Glutamatergic neuron (in vitro differentiated cells): ENCODE data around the gene ACOXL. TPM values are rescaled to one million over a fixed set of nuclear protein-coding genes. Genes with fewer than 3 reads are reported as not detected.

Experiments
- DNase-seq: peaks from one replicate; pipeline ENCODE4 v3.0.0; 2022
- H3K27ac Mint-ChIP-seq: one replicate; pipeline ENCODE4 v1.8.0; 2020; ENCODE audit warnings: mild to moderate bottlenecking, mixed read lengths, inconsistent platforms; ENCODE audit not compliant: unreplicated experiment
- H3K27me3 Mint-ChIP-seq: one replicate; pipeline ENCODE4 v1.8.0; 2020; ENCODE audit warnings: mild to moderate bottlenecking, moderate library complexity, mixed read lengths, inconsistent platforms; ENCODE audit not compliant: unreplicated experiment
- H3K36me3 Mint-ChIP-seq: one replicate; pipeline ENCODE4 v1.8.0; 2020; ENCODE audit warnings: mild to moderate bottlenecking, mixed read lengths, inconsistent platforms; ENCODE audit not compliant: unreplicated experiment
- H3K4me1 Mint-ChIP-seq: one replicate; pipeline ENCODE4 v1.8.0; 2020; ENCODE audit warnings: mild to moderate bottlenecking, low read depth, mixed read lengths, inconsistent platforms; ENCODE audit not compliant: unreplicated experiment
- H3K4me3 Mint-ChIP-seq: one replicate; pipeline ENCODE4 v1.8.0; 2020; ENCODE audit warnings: mild to moderate bottlenecking, mixed read lengths, inconsistent platforms; ENCODE audit not compliant: unreplicated experiment
- H3K9me3 Mint-ChIP-seq: one replicate; pipeline ENCODE4 v1.8.0; 2020; ENCODE audit warnings: mild to moderate bottlenecking, moderate library complexity, mixed read lengths, inconsistent platforms; ENCODE audit not compliant: unreplicated experiment
- CTCF ChIP-seq: fragments of 200-600 bp; sonication (generic); IDR thresholded peaks from one replicate; pipeline ENCODE4 v1.5.0; 2021; ENCODE audit not compliant: partially characterized antibody, unreplicated experiment
- total RNA-seq: library from RNA; stranded (reverse); fragmentation: NEBNext Ultra II Directional; extraction: Animal tissue kit (Norgen Biotek cat#: 25700); gene quantifications from one replicate; pipeline ENCODE4 v1.2.1, GENCODE V29; 2021; ENCODE audit not compliant: unreplicated experiment

Gene ACOXL
- total RNA-seq, 1 donor from 2014 or later = 1.4 TPM

GRCh38 chr2:110888411-110888810 lies 156.0 kb downstream of the ACOXL start:
- no peaks in the 10 kb centered on the region for H3K9me3 Mint-ChIP-seq
- TF ChIP-seq CTCF = no peak
- H3K4me3 Mint-ChIP-seq = no peak overlapping the region
- no peaks in the 10 kb centered on the region for H3K4me1 Mint-ChIP-seq
- no peaks in the 10 kb centered on the region for H3K27me3 Mint-ChIP-seq
- no peak overlapping the region for H3K27ac Mint-ChIP-seq
- no peak for DNase-seq
- no peaks in the 10 kb centered on the region for H3K36me3 Mint-ChIP-seq

GRCh38 chr2:110891626-110892025 lies 159.3 kb downstream of the ACOXL start:
- Mint-ChIP-seq H3K27ac (no peak overlapping the region), H3K27me3 (no peaks in the 10 kb centered on the region), H3K4me1 (no peaks in the 10 kb centered on the region), H3K36me3 (no peaks in the 10 kb centered on the region), H3K4me3 (no peak overlapping the region), H3K9me3 (no peaks in the 10 kb centered on the region)
- TF ChIP-seq CTCF = no peak
- no peak for DNase-seq

- no peaks in the 10 kb centered on the region for H3K4me1 Mint-ChIP-seq
- TF ChIP-seq CTCF = no peak
- DNase-seq = no peak
- H3K9me3 Mint-ChIP-seq = no peaks in the 10 kb centered on the region
- H3K27me3 Mint-ChIP-seq = peaks cover 2% of the 10 kb centered on the region
- H3K36me3 Mint-ChIP-seq = no peaks in the 10 kb centered on the region
- H3K4me3 Mint-ChIP-seq = no peak overlapping the region
- H3K27ac Mint-ChIP-seq = no peak overlapping the region
These were observed 163.9 kb downstream of the ACOXL start for GRCh38 chr2:110896226-110896625.

- TF ChIP-seq CTCF = no peak
- Mint-ChIP-seq H3K27me3 (peaks cover 4% of the 10 kb centered on the region), H3K36me3 (no peaks in the 10 kb centered on the region), H3K4me1 (no peaks in the 10 kb centered on the region), H3K27ac (no peak overlapping the region), H3K4me3 (no peak overlapping the region), H3K9me3 (no peaks in the 10 kb centered on the region)
- no peak for DNase-seq
These were observed 165.6 kb downstream of the ACOXL start for GRCh38 chr2:110897966-110898365.

- Mint-ChIP-seq H3K9me3 (no peaks in the 10 kb centered on the region), H3K27ac (no peak overlapping the region), H3K36me3 (no peaks in the 10 kb centered on the region), H3K27me3 (peaks cover 4% of the 10 kb centered on the region), H3K4me3 (no peak overlapping the region), H3K4me1 (peaks cover 7% of the 10 kb centered on the region)
- TF ChIP-seq CTCF = no peak
- no peak for DNase-seq
These were observed 167.8 kb downstream of the ACOXL start for GRCh38 chr2:110900191-110900590.
